ENCODE data around the gene SPAG7. TPM values are rescaled to one million over a fixed set of nuclear protein-coding genes. Genes with fewer than 3 reads are reported as not detected.

The SPAG7 gene
- total RNA-seq, 1 experiment from 2014 or later = 97.3 TPM

DNA sequence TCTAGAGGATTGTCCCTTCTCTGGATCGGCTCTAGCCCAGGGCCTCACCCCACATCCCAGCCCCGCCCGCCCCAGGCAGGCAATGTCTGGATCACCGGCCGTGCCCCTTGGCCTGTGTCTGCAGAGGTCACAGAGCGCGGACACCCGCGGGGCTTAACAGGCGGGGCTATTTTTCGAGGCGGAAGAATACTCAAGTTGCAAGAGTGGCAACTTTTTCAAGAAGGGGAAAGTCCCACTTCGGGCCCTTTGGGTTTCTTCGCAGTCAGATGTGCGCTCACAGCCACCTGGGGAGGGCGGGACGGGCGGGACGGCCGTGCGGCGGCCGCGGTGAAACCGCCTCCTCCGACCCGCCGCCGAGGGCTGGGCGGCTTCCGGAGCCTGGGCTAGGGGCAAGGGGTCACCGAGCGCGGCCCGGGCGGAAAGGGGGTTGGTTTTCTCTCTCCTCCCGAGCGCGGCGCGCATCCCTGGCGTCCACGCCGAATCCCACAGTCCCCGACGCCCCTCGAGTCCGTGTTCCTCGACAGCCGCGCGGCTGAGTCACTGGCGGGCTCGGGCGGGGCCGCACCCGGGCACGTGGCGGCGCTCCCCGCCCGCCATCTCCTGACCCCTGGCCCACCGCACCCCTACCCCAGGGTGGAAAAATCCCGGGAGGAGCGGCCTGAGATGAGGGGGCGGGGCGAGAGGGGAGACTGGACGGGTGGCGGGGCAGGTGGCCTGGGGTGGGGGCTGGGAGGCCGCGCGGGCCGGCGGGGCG, 18.1 kb downstream of the SPAG7 start (continued):
- TF ChIP-seq, protein P1, sequence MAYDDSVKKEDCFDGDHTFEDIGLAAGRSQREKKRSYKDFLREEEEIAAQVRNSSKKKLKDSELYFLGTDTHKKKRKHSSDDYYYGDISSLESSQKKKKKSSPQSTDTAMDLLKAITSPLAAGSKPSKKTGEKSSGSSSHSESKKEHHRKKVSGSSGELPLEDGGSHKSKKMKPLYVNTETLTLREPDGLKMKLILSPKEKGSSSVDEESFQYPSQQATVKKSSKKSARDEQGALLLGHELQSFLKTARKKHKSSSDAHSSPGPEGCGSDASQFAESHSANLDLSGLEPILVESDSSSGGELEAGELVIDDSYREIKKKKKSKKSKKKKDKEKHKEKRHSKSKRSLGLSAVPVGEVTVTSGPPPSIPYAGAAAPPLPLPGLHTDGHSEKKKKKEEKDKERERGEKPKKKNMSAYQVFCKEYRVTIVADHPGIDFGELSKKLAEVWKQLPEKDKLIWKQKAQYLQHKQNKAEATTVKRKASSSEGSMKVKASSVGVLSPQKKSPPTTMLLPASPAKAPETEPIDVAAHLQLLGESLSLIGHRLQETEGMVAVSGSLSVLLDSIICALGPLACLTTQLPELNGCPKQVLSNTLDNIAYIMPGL (CRISPR knock-in tag; IDR thresholded peaks at IDR 0.05) = no peak; the same call in 1 of the 2 replicates
- TF ChIP-seq OVOL2 (CRISPR knock-in tag; IDR thresholded peaks at IDR 0.05; ENCODE audit: borderline replicate concordance) (no peak), CREM (CRISPR knock-in tag; IDR thresholded peaks at IDR 0.05) (no peak), SOX15 (CRISPR knock-in tag; IDR thresholded peaks at IDR 0.05) (no peak), ZNF671 (CRISPR knock-in tag; IDR thresholded peaks at IDR 0.05) (no peak), SMAD4 (CRISPR knock-in tag; IDR thresholded peaks at IDR 0.05) (no peak), CBFB (CRISPR knock-in tag; IDR thresholded peaks at IDR 0.05; ENCODE audit: low read depth) (no peak), NFE2L1 (CRISPR knock-in tag; IDR thresholded peaks at IDR 0.05) (0 out of 2 replicates have a peak, but pooled peaks have one; percentile 28), ZNF219 (CRISPR knock-in tag; IDR thresholded peaks at IDR 0.05; ENCODE audit: borderline replicate concordance) (no peak; the same call in 1 of the 2 replicates), NR3C1 (CRISPR knock-in tag; conservative IDR thresholded peaks at IDR 0.05; ENCODE audit: low read depth) (no peak), TEAD4 (CRISPR knock-in tag; IDR thresholded peaks at IDR 0.05) (no peak), FOXP1 (CRISPR knock-in tag; IDR thresholded peaks at IDR 0.05; ENCODE audit: borderline replicate concordance) (no peak), SP1 (CRISPR knock-in tag; conservative IDR thresholded peaks at IDR 0.05) (peak; percentile 50), ATF1 (CRISPR knock-in tag; IDR thresholded peaks at IDR 0.05) (no peak), IRF2 (CRISPR knock-in tag; IDR thresholded peaks at IDR 0.05; ENCODE audit: borderline replicate concordance, low read depth) (no peak), NR1H2 (CRISPR knock-in tag; IDR thresholded peaks at IDR 0.05) (no peak), HMGA2 (CRISPR knock-in tag; IDR thresholded peaks at IDR 0.05) (no peak)
- TF ChIP-seq, protein P2, sequence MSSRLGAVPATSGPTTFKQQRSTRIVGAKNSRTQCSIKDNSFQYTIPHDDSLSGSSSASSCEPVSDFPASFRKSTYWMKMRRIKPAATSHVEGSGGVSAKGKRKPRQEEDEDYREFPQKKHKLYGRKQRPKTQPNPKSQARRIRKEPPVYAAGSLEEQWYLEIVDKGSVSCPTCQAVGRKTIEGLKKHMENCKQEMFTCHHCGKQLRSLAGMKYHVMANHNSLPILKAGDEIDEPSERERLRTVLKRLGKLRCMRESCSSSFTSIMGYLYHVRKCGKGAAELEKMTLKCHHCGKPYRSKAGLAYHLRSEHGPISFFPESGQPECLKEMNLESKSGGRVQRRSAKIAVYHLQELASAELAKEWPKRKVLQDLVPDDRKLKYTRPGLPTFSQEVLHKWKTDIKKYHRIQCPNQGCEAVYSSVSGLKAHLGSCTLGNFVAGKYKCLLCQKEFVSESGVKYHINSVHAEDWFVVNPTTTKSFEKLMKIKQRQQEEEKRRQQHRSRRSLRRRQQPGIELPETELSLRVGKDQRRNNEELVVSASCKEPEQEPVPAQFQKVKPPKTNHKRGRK (CRISPR knock-in tag; IDR thresholded peaks at IDR 0.05; ENCODE audit: borderline replicate concordance) = no peak
- TF ChIP-seq, protein P3, sequence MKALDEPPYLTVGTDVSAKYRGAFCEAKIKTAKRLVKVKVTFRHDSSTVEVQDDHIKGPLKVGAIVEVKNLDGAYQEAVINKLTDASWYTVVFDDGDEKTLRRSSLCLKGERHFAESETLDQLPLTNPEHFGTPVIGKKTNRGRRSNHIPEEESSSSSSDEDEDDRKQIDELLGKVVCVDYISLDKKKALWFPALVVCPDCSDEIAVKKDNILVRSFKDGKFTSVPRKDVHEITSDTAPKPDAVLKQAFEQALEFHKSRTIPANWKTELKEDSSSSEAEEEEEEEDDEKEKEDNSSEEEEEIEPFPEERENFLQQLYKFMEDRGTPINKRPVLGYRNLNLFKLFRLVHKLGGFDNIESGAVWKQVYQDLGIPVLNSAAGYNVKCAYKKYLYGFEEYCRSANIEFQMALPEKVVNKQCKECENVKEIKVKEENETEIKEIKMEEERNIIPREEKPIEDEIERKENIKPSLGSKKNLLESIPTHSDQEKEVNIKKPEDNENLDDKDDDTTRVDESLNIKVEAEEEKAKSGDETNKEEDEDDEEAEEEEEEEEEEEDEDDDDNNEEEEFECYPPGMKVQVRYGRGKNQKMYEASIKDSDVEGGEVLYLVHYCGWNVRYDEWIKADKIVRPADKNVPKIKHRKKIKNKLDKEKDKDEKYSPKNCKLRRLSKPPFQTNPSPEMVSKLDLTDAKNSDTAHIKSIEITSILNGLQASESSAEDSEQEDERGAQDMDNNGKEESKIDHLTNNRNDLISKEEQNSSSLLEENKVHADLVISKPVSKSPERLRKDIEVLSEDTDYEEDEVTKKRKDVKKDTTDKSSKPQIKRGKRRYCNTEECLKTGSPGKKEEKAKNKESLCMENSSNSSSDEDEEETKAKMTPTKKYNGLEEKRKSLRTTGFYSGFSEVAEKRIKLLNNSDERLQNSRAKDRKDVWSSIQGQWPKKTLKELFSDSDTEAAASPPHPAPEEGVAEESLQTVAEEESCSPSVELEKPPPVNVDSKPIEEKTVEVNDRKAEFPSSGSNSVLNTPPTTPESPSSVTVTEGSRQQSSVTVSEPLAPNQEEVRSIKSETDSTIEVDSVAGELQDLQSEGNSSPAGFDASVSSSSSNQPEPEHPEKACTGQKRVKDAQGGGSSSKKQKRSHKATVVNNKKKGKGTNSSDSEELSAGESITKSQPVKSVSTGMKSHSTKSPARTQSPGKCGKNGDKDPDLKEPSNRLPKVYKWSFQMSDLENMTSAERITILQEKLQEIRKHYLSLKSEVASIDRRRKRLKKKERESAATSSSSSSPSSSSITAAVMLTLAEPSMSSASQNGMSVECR (CRISPR knock-in tag; IDR thresholded peaks at IDR 0.05; ENCODE audit: borderline replicate concordance) = peak; percentile 30; the same call in 1 of the 2 replicates
- TF ChIP-seq, protein P4, sequence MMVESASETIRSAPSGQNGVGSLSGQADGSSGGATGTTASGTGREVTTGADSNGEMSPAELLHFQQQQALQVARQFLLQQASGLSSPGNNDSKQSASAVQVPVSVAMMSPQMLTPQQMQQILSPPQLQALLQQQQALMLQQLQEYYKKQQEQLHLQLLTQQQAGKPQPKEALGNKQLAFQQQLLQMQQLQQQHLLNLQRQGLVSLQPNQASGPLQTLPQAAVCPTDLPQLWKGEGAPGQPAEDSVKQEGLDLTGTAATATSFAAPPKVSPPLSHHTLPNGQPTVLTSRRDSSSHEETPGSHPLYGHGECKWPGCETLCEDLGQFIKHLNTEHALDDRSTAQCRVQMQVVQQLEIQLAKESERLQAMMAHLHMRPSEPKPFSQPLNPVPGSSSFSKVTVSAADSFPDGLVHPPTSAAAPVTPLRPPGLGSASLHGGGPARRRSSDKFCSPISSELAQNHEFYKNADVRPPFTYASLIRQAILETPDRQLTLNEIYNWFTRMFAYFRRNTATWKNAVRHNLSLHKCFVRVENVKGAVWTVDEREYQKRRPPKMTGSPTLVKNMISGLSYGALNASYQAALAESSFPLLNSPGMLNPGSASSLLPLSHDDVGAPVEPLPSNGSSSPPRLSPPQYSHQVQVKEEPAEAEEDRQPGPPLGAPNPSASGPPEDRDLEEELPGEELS (CRISPR knock-in tag; IDR thresholded peaks at IDR 0.05) = peak; percentile 49; the same call in 1 of the 2 replicates
- TF ChIP-seq, protein P5, sequence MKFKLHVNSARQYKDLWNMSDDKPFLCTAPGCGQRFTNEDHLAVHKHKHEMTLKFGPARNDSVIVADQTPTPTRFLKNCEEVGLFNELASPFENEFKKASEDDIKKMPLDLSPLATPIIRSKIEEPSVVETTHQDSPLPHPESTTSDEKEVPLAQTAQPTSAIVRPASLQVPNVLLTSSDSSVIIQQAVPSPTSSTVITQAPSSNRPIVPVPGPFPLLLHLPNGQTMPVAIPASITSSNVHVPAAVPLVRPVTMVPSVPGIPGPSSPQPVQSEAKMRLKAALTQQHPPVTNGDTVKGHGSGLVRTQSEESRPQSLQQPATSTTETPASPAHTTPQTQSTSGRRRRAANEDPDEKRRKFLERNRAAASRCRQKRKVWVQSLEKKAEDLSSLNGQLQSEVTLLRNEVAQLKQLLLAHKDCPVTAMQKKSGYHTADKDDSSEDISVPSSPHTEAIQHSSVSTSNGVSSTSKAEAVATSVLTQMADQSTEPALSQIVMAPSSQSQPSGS (CRISPR knock-in tag; IDR thresholded peaks at IDR 0.05; ENCODE audit: borderline replicate concordance, low read depth) = no peak
- TF ChIP-seq, protein P6, sequence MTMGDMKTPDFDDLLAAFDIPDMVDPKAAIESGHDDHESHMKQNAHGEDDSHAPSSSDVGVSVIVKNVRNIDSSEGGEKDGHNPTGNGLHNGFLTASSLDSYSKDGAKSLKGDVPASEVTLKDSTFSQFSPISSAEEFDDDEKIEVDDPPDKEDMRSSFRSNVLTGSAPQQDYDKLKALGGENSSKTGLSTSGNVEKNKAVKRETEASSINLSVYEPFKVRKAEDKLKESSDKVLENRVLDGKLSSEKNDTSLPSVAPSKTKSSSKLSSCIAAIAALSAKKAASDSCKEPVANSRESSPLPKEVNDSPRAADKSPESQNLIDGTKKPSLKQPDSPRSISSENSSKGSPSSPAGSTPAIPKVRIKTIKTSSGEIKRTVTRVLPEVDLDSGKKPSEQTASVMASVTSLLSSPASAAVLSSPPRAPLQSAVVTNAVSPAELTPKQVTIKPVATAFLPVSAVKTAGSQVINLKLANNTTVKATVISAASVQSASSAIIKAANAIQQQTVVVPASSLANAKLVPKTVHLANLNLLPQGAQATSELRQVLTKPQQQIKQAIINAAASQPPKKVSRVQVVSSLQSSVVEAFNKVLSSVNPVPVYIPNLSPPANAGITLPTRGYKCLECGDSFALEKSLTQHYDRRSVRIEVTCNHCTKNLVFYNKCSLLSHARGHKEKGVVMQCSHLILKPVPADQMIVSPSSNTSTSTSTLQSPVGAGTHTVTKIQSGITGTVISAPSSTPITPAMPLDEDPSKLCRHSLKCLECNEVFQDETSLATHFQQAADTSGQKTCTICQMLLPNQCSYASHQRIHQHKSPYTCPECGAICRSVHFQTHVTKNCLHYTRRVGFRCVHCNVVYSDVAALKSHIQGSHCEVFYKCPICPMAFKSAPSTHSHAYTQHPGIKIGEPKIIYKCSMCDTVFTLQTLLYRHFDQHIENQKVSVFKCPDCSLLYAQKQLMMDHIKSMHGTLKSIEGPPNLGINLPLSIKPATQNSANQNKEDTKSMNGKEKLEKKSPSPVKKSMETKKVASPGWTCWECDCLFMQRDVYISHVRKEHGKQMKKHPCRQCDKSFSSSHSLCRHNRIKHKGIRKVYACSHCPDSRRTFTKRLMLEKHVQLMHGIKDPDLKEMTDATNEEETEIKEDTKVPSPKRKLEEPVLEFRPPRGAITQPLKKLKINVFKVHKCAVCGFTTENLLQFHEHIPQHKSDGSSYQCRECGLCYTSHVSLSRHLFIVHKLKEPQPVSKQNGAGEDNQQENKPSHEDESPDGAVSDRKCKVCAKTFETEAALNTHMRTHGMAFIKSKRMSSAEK (CRISPR knock-in tag; IDR thresholded peaks at IDR 0.05; ENCODE audit: borderline replicate concordance) = no peak
